AG04449 (cell line): Measurements from ENCODE around the gene COPS9.

Experiments used
- CTCF ChIA-PET: fragments of 350-600 bp; formaldehyde crosslinking; extraction: SDS; loops from one replicate; lab custom pipeline; 2021; ENCODE audit warnings: antibody characterized with exemption; lab: Yijun Ruan, JAX
- POLR2A ChIA-PET: fragments of 400-600, 350-600 bp; formaldehyde crosslinking; extraction: SDS; loops from one replicate; lab custom pipeline; 2020; ENCODE audit warnings: antibody characterized with exemption, inconsistent platforms; lab: Yijun Ruan, JAX
- DNase-seq: peaks from one replicate; pipeline ENCODE4 v3.0.0-alpha.2; 2010; ENCODE audit warnings: low read depth, low spot score
- H3K4me3 ChIP-seq: 2 replicates; pipeline ENCODE4 v1.5.1; 2011; ENCODE audit warnings: low read depth, mild to moderate bottlenecking, control low read depth, low read length
- TF ChIP-seq, protein P1 (sequence below): IDR thresholded peaks from one replicate; pipeline ENCODE4 v1.5.1; 2011; ENCODE audit warnings: mild to moderate bottlenecking, moderate library complexity, low read length, control low read depth, inconsistent platforms; ENCODE audit not compliant: insufficient read depth; ENCODE audit errors: missing control alignments

Gene COPS9

DNA sequence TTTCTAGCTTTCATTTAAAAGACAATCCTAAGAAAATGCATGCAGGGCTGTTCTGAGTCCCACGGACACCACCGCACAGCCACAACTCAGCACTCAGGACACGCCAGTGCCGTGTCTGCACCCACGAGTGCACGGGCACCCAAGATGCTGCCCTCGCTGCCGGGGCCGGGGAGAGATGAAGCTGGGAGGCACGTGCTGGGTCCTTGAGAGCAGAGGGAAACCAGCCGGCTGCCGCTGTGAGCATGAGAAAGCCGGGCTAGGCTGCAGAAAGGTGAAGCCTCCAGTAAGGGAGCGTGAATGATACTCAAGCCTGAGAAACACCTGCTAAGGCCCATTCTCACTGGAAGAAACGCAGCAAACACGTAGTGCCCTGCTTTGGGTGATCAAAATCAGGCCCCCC, 4.8 kb downstream of the COPS9 start:
- no peak for DNase-seq
- CTCF ChIA-PET = interaction anchor here (2.7 kb wide), 1 partner anchor 12 kb away, joined by 14 read pairs; no protein-coding TSS in a partner anchor
- no peak overlapping the region for H3K4me3 ChIP-seq
- TF ChIP-seq, protein P1, sequence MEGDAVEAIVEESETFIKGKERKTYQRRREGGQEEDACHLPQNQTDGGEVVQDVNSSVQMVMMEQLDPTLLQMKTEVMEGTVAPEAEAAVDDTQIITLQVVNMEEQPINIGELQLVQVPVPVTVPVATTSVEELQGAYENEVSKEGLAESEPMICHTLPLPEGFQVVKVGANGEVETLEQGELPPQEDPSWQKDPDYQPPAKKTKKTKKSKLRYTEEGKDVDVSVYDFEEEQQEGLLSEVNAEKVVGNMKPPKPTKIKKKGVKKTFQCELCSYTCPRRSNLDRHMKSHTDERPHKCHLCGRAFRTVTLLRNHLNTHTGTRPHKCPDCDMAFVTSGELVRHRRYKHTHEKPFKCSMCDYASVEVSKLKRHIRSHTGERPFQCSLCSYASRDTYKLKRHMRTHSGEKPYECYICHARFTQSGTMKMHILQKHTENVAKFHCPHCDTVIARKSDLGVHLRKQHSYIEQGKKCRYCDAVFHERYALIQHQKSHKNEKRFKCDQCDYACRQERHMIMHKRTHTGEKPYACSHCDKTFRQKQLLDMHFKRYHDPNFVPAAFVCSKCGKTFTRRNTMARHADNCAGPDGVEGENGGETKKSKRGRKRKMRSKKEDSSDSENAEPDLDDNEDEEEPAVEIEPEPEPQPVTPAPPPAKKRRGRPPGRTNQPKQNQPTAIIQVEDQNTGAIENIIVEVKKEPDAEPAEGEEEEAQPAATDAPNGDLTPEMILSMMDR = no peak
- POLR2A ChIA-PET = no interaction called here

DNA sequence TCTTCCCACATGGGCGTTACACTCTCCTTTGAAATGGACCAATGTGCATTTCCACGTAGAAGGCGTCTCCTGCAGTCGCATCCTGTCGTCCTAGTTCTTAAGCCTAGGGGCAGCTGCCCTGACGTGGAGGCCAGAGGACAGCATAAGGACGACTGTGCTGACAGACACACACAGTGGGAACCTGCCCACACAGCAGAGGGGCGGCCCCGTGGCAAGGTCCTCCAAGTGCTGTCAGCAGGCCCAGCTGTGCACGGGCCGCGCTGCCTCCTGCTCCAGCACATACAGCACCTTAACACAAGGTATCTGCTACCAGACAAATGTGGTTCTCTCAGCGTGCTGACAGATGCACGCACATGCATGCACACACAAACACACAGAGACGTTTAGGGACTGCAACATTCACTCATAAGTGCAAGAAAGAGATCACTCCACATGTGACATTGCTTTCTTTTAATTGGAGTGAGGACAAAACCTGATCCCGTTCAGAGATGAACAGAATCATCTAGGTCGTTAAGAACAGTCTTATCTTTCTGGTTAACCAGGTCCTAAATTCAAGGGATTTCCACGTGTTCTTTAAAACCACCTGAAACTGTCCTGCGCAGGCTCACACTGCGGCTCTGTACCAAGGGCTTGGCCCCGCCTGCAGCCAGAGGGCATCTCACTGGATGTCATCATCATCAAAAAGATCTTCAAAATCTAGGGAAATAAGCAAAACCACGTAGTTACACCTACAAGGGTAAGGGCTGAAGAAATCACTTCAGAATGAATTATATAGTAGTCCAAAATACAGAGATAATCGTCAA, 5.5 kb downstream of the COPS9 start:
- TF ChIP-seq, protein P1 = no peak
- CTCF ChIA-PET = interaction anchor here (1.1 to 2.7 kb wide), 2 partner anchors 12 to 15 kb away, joined by 4 to 14 read pairs; no protein-coding TSS in a partner anchor
- H3K4me3 ChIP-seq = no peak overlapping the region
- POLR2A ChIA-PET = no interaction called here
- DNase-seq = no peak

DNA sequence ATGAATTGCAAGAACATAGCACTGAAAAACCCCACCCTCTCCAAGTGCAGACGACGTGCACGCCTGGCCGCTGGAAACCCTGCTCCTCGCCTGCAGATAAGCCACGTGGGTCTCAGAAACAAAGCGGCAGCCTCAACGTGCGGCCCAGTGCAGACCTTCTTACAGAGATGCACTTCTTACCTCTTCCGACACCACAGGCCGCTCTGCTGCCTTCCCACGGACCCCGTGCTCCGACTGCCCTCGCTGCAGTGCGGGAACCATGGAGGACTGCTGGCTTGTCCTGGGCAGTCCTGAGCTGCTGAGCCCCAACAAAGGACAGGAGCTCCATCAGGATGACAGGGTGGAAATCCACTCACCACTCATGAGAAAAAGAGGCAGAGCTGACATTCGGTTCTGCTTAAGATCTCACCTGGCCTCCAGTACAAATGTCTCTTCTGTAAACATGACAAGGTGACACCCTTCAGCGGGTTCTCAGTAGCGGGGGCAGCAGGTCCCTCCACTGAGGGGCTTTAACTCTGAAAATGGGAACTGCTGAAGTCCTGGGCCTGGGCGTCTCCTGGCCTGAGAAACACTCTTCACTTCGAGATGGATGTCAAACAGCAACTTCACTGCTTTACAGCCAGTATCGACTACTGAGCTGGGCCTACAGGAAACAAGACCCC, 6.2 kb downstream of the COPS9 start:
- POLR2A ChIA-PET = no interaction called here
- TF ChIP-seq, protein P1 = no peak
- H3K4me3 ChIP-seq = no peak overlapping the region
- DNase-seq = no peak
- CTCF ChIA-PET = interaction anchor here (1.0 to 1.6 kb wide), 3 partner anchors 10 to 16 kb away, joined by 3 to 4 read pairs (median 3); no protein-coding TSS in a partner anchor

DNA sequence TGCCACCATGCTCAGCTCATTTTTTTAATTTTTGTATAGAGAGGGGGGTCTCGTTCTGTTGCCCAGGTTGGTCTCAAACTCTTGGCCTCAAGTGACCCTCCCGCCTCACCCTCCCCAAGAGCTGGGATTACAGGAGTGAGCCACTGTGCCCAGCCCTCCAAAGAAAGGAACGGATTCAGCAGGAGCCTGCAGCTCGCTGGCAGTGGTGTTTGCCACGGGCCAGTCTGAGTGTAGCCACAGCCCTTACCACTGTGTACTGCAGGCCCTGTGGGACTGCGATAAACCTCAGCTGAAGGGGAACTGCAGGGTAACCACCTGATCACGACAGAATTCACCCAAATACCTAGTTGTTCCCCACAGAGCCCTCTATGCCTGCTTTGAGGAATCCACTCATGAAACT, 6.8 kb downstream of the COPS9 start:
- ChIA-PET CTCF (interaction anchor here (1.0 to 1.6 kb wide), 4 partner anchors 10 to 68 kb away, joined by 3 to 4 read pairs (median 3); no protein-coding TSS in a partner anchor), POLR2A (no interaction called here)
- no peak overlapping the region for H3K4me3 ChIP-seq
- DNase-seq = no peak
- TF ChIP-seq, protein P1 = no peak

DNA sequence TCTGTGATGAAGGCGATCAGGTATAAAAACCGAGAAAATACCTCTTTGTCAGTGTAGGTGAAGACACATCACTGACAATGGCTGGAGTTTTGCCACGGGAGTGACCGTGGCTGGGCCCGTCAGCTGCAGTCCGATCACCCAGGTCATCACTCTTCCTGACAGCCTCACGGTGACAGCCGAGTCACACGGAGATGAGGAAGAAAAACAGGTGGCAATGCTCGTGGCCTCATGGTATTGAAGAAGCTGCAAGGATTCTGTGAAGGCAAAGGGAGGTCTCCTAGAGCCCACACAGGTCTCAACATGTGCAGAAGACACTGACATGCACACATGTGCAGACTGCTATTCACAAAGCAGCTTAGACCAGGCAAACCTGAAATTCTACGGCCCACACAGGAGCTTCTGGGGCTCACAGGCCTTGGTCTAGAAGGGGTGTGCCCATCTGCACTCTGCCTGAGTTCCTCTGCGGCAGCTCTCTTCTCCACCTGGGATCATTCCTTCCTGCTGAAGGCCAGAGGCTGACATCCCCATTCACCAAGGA, 7.4 kb downstream of the COPS9 start:
- DNase-seq = no peak
- H3K4me3 ChIP-seq = no peak overlapping the region
- ChIA-PET POLR2A (no interaction called here), CTCF (interaction anchor here (1.3 to 1.9 kb wide), 3 partner anchors 11 to 67 kb away, joined by 3 to 6 read pairs (median 3); no protein-coding TSS in a partner anchor)
- TF ChIP-seq, protein P1 = no peak
